Measurements from ENCODE around the gene SAG. TPM values are rescaled to one million over a fixed set of nuclear protein-coding genes. Genes with fewer than 3 reads are reported as not detected.

SAG gene
- total and polyA plus RNA-seq, 9 of the 15 experiments (the other 6 are each of a cell fraction or from before 2014, with no cell fraction given) = 0.04 to 0.64 (median 0.31) TPM; not detected in 5

GRCh38 chr2:233353769-233354499 lies 46.3 kb downstream of the SAG start, which contains the start of gene DGKD:
DGKD (plus strand) TSS chr2:233354494; CDS start chr2:233354519, 25 bp downstream.
- Histone ChIP-seq H3K27me3 (ENCODE audit: control insufficient read depth in 2 of 2, insufficient read depth in 2 of 2, low read length in 2 of 2) (no peaks in the 10 kb centered on the region), H3K4me3 (peak within 1 kb of the TSS; percentile 52), H3K9me1 (ENCODE audit: control insufficient read depth, insufficient read depth, low read length) (no peaks in the 10 kb centered on the region), H3K27ac (ENCODE audit: extremely low read depth, low read depth, low read length) (peak within 1 kb of the TSS; percentile 62; the same call in 2 of the 3 replicates), H3K9me3 (replicated peaks; ENCODE audit: control insufficient read depth, insufficient read depth, low read depth, low read length) (no peaks in the 10 kb centered on the region), H2AFZ (ENCODE audit: low read depth, low read length) (peak within 1 kb of the TSS; percentile 87), H3K36me3 (ENCODE audit: control insufficient read depth, insufficient read depth, low read length) (peaks cover 9% of the 10 kb centered on the region; the same call in 2 of the 3 replicates), H3K4me1 (replicated peaks in 1 of 2; ENCODE audit: control insufficient read depth in 2 of 2, insufficient read depth in 2 of 2, low read length in 2 of 2) (peaks cover 34 to 36% of the 10 kb centered on the region in 2 experiments), H4K20me1 (replicated peaks; ENCODE audit: control insufficient read depth, insufficient read depth, low read length) (peaks cover 6% of the 10 kb centered on the region; the same call in 1 of the 2 replicates), H3K79me2 (ENCODE audit: control insufficient read depth, insufficient read depth, low read length) (peaks cover 21% of the 10 kb centered on the region), H3K9ac (ENCODE audit: insufficient read depth in 1 of 2, low read depth in 2 of 2, low read length in 2 of 2) (peak within 1 kb of the TSS; percentile 53 to 93), H3K4me2 (ENCODE audit: insufficient read depth, low read length) (peak within 1 kb of the TSS; percentile 83)
- POLR2A ChIA-PET = interaction anchor here (0.6 kb wide), 1 partner anchor 701 kb away, joined by 5 read pairs; no protein-coding TSS in a partner anchor
- FAIRE-seq (peak; percentile 83), ATAC-seq (peak; percentile 80), DNase-seq (ENCODE audit: extremely low read depth in 1 of 4, low spot score in 3 of 4) (peak; percentile 86 to 91 (median 90))
- in situ Hi-C loops (cut with MboI) (no loop called here), intact Hi-C loops (cut with micrococcal nuclease) (no loop called here)
- no TSS peak for BruUV-seq (replicated peaks)
- under 1% methylated on average over 24 of the region's 56 CpGs for WGBS (ENCODE audit: insufficient coverage, low coverage, missing lambda C conversion rate)
- CTCF ChIA-PET (ENCODE audit: low intra/inter-chr PET ratio) = no interaction called here
- TF ChIP-seq ZNF518B (CRISPR knock-in tag; IDR thresholded peaks at IDR 0.05) (no peak), MTA2 (IDR thresholded peaks at IDR 0.05; ENCODE audit: low read depth) (no peak), NFIX (CRISPR knock-in tag; IDR thresholded peaks at IDR 0.05; ENCODE audit: low read depth) (no peak), E2F5 (CRISPR knock-in tag; IDR thresholded peaks at IDR 0.05) (no peak), MTA1 (IDR thresholded peaks at IDR 0.05; ENCODE audit: borderline replicate concordance) (no peak), PHF20 (IDR thresholded peaks at IDR 0.05; ENCODE audit: partially characterized antibody) (no peak), HSF4 (CRISPR knock-in tag; IDR thresholded peaks at IDR 0.05; ENCODE audit: borderline replicate concordance) (no peak), CEBPZ (IDR thresholded peaks at IDR 0.05; ENCODE audit: borderline replicate concordance, low read depth, low read length) (no peak), LEF1 (IDR thresholded peaks at IDR 0.05) (peak; percentile 39; the same call in 1 of the 2 replicates)
